HFF-Myc (cell line): ENCODE measurements around the gene SMIM44.

Experiments used
- DNase-seq: peaks from one replicate; pipeline ENCODE4 v3.0.0-alpha.2; 2011; ENCODE audit warnings: low read depth; ENCODE audit errors: extremely low read depth
- H3K4me3 ChIP-seq: replicated peaks from 2 replicates; pipeline ENCODE4 v1.5.1; 2011; ENCODE audit warnings: low read depth, mild to moderate bottlenecking, control low read depth, low read length
- CTCF ChIP-seq: IDR thresholded peaks from 2 replicates; pipeline ENCODE4 v1.5.1; 2012; ENCODE audit warnings: mild to moderate bottlenecking, low read depth, low read length, control low read depth; ENCODE audit errors: missing control alignments

The SMIM44 gene

GRCh38 chr19:3517638-3518037 lies 34.4 kb upstream of the SMIM44 start:
- no peak overlapping the region for H3K4me3 ChIP-seq
- no peak for DNase-seq
- TF ChIP-seq CTCF: no peak

GRCh38 chr19:3516675-3517207 lies 33.5 kb upstream of the SMIM44 start:
- DNase-seq: no peak
- H3K4me3 ChIP-seq: no peak overlapping the region
- no peak for TF ChIP-seq CTCF

GRCh38 chr19:3515891-3516422 lies 32.7 kb upstream of the SMIM44 start:
- DNase-seq: no peak
- no peak for TF ChIP-seq CTCF
- H3K4me3 ChIP-seq: no peak overlapping the region

GRCh38 chr19:3514930-3515329 lies 31.7 kb upstream of the SMIM44 start:
- DNase-seq: no peak
- H3K4me3 ChIP-seq: no peak overlapping the region
- no peak for TF ChIP-seq CTCF

DNA sequence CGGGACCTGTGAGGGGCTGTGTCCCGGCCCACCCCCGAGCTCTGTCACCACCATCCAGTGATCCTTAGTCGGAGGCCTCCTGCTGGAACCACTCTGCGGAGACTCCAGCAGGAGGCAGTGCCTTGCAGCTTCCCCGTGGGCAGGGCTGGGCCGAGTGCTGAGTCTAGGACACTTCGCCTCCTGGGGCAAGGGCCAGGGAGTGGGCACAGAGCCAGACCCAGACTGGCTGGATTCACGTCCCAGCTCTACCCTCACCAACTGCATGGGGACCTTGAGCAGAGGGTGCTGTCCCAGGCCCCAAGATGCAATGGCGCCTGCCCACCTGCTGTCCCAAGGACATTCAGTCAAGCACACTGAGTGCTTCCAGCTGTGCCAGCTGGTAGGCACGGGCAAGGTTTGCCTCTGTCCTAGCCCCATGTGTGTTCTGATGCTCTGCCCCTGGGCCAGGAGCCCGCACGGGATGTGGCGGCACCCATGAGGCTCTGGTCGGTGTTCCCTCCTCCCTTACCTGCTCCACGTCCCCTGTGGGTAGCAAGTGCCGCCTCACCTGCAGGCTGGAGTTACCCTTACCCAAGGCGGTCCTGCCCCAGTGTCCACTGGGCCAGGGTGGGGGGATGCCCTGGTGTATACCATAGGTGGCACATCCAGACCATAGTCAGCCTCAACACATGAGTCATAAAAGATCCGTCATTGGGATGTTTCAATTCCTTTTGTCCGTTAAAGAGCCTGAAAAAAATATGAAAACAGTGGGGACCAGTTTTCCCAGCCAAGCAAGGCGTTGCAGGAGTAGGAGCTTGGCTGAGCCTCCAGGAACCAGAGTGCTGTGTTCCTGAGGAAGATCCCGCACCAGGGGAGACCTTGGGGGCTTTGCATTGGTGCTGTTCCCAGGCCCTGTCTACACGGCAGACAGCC lies 30.2 kb upstream of the SMIM44 start:
- DNase-seq: no peak
- H3K4me3 ChIP-seq: no peak overlapping the region
- no peak for TF ChIP-seq CTCF

- TF ChIP-seq CTCF: no peak
- DNase-seq: no peak
- no peak overlapping the region for H3K4me3 ChIP-seq
Measured at GRCh38 chr19:3512562-3513228, 29.5 kb upstream of the SMIM44 start.
